ENCODE measurements around the gene MATN4. TPM values are rescaled to one million over a fixed set of nuclear protein-coding genes. Genes with fewer than 3 reads are reported as not detected.

The MATN4 gene
- total RNA-seq, 1 experiment from 2014 or later, result 0.64 TPM

- Histone ChIP-seq H3K36me3 (ENCODE audit: control insufficient read depth in 1 of 2, insufficient read depth in 2 of 2, low read length in 2 of 2) (no peaks in the 10 kb centered on the region), H3K27me3 (ENCODE audit: insufficient read depth, low read length) (no peaks in the 10 kb centered on the region), H3K4me2 (ENCODE audit: low read length) (no peak overlapping the region), H2AFZ (ENCODE audit: low read depth, low read length, poor library complexity, severe bottlenecking) (no peak overlapping the region), H4K20me1 (ENCODE audit: insufficient read depth) (no peaks in the 10 kb centered on the region), H3K4me1 (ENCODE audit: control insufficient read depth in 1 of 2, insufficient read depth in 2 of 2, low read length in 2 of 2) (peaks cover 0 to 10% of the 10 kb centered on the region in 2 experiments; a peak in 2 of 4 replicates), H3K9ac (ENCODE audit: low read length) (no peak overlapping the region), H3K9me2 (ENCODE audit: insufficient read depth) (no peaks in the 10 kb centered on the region), H3K4me3 (replicated peaks in 1 of 2; ENCODE audit: low read depth in 1 of 2, low read length in 2 of 2) (no peak overlapping the region), H3K9me3 (ENCODE audit: control insufficient read depth in 1 of 2, insufficient read depth in 1 of 2, low read depth in 1 of 2, low read length in 2 of 2) (no peaks in the 10 kb centered on the region), H3K79me2 (ENCODE audit: insufficient read depth, low read length) (no peaks in the 10 kb centered on the region), H3K27ac (ENCODE audit: low read depth, low read length) (no peak overlapping the region)
- TF ChIP-seq TCF7L2 (IDR thresholded peaks at IDR 0.05; ENCODE audit: borderline replicate concordance, extremely low read depth, insufficient read depth, insufficient read length) (no peak), ELF1 (IDR thresholded peaks at IDR 0.05; ENCODE audit: borderline replicate concordance, low read depth) (no peak), CBX3 (IDR thresholded peaks at IDR 0.05; ENCODE audit: low read depth) (no peak), EZH2phosphoT487 (IDR thresholded peaks at IDR 0.05; ENCODE audit: borderline replicate concordance) (no peak), EZH2 (IDR thresholded peaks at IDR 0.05) (no peak), YY1 (IDR thresholded peaks at IDR 0.05; ENCODE audit: extremely low read depth, insufficient replicate concordance, low read depth, low read length) (no peak), EGR1 (IDR thresholded peaks at IDR 0.05; ENCODE audit: low read depth) (no peak), POLR2A (IDR thresholded peaks at IDR 0.05; ENCODE audit: borderline replicate concordance, extremely low read depth, insufficient read depth, insufficient read length) (no peak), RAD21 (IDR thresholded peaks at IDR 0.05; ENCODE audit: low read depth) (no peak), SP1 (IDR thresholded peaks at IDR 0.05; ENCODE audit: low read depth) (no peak), CEBPB (IDR thresholded peaks at IDR 0.05; ENCODE audit: low read depth) (no peak), SIN3A (IDR thresholded peaks at IDR 0.05; ENCODE audit: low read depth) (no peak), JUND (IDR thresholded peaks at IDR 0.05) (no peak)
- TF ChIP-seq, protein P1, sequence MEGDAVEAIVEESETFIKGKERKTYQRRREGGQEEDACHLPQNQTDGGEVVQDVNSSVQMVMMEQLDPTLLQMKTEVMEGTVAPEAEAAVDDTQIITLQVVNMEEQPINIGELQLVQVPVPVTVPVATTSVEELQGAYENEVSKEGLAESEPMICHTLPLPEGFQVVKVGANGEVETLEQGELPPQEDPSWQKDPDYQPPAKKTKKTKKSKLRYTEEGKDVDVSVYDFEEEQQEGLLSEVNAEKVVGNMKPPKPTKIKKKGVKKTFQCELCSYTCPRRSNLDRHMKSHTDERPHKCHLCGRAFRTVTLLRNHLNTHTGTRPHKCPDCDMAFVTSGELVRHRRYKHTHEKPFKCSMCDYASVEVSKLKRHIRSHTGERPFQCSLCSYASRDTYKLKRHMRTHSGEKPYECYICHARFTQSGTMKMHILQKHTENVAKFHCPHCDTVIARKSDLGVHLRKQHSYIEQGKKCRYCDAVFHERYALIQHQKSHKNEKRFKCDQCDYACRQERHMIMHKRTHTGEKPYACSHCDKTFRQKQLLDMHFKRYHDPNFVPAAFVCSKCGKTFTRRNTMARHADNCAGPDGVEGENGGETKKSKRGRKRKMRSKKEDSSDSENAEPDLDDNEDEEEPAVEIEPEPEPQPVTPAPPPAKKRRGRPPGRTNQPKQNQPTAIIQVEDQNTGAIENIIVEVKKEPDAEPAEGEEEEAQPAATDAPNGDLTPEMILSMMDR (IDR thresholded peaks at IDR 0.05 in 2 of 3, conservative IDR thresholded peaks at IDR 0.05 in 1 of 3; ENCODE audit: borderline replicate concordance in 1 of 3, insufficient read depth in 1 of 3, low read depth in 2 of 3, low read length in 2 of 3), result no peak
- TF ChIP-seq, protein P2, sequence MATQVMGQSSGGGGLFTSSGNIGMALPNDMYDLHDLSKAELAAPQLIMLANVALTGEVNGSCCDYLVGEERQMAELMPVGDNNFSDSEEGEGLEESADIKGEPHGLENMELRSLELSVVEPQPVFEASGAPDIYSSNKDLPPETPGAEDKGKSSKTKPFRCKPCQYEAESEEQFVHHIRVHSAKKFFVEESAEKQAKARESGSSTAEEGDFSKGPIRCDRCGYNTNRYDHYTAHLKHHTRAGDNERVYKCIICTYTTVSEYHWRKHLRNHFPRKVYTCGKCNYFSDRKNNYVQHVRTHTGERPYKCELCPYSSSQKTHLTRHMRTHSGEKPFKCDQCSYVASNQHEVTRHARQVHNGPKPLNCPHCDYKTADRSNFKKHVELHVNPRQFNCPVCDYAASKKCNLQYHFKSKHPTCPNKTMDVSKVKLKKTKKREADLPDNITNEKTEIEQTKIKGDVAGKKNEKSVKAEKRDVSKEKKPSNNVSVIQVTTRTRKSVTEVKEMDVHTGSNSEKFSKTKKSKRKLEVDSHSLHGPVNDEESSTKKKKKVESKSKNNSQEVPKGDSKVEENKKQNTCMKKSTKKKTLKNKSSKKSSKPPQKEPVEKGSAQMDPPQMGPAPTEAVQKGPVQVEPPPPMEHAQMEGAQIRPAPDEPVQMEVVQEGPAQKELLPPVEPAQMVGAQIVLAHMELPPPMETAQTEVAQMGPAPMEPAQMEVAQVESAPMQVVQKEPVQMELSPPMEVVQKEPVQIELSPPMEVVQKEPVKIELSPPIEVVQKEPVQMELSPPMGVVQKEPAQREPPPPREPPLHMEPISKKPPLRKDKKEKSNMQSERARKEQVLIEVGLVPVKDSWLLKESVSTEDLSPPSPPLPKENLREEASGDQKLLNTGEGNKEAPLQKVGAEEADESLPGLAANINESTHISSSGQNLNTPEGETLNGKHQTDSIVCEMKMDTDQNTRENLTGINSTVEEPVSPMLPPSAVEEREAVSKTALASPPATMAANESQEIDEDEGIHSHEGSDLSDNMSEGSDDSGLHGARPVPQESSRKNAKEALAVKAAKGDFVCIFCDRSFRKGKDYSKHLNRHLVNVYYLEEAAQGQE (IDR thresholded peaks at IDR 0.05; ENCODE audit: low read depth), result no peak
- BruUV-seq (replicated peaks), result no TSS peak
- CTCF ChIA-PET, result interaction anchor here (0.6 to 1.7 kb wide), 20 partner anchors 9 to 468 kb away, joined by 3 to 15 read pairs (median 4); partner anchors contain the start of gene SYS1
- ATAC-seq, result no peak
- intact Hi-C loops (cut with micrococcal nuclease), result loop anchor here (5.0 kb wide), 1 partner anchor 270 kb away; no protein-coding TSS in a partner anchor
- RAD21 ChIA-PET (ENCODE audit: low non-redundant PET in 1 of 2, low total read pairs in 2 of 2, uncharacterized antibody in 2 of 2, unreplicated experiment in 2 of 2), result interaction anchor here in 1 of 2 experiments (0.9 kb wide), 2 partner anchors 125 to 268 kb away, joined by 3 read pairs; no protein-coding TSS in a partner anchor
- POLR2A ChIA-PET, result interaction anchor here (1.1 kb wide), 1 partner anchor 124 kb away, joined by 5 read pairs; no protein-coding TSS in a partner anchor
- DNase-seq (ENCODE audit: low read depth, low spot score), result no peak
Measured at GRCh38 chr20:45312241-45312640, 4.1 kb upstream of the MATN4 start.
